OCI-LY3 (cell line): ENCODE data around the gene ATP2B3.

Experiments used
- H2AFZ ChIP-seq: fragments of 200-600, 300-600 bp; shearing (Covaris generic); 2 replicates; pipeline ENCODE4 v1.6.0; 2014; ENCODE audit warnings: antibody characterized with exemption, low read depth, low read length
- H3K27ac ChIP-seq: fragments of 200-600, 300-600 bp; sonication (generic); 2 replicates; pipeline ENCODE4 v1.5.1; 2014; ENCODE audit warnings: mild to moderate bottlenecking, low read length, moderate library complexity, mixed read lengths
- H3K27me3 ChIP-seq: fragments of 200-600, 300-600 bp; sonication (generic); 2 replicates; pipeline ENCODE4 v1.6.1; 2014; ENCODE audit warnings: low read depth, low read length, mixed read lengths
- H3K36me3 ChIP-seq: fragments of 200-600, 300-600 bp; sonication (generic); replicated peaks from 2 replicates; pipeline ENCODE3; 2014; ENCODE audit warnings: low read depth, low read length, mixed read lengths
- H3K4me1 ChIP-seq: fragments of 300-600, 200-600 bp; sonication (generic); 2 replicates; pipeline ENCODE4 v1.6.1; 2014; ENCODE audit warnings: low read length, mixed read lengths
- H3K4me2 ChIP-seq: fragments of 200-600, 300-600 bp; sonication (generic); 2 replicates; pipeline ENCODE4 v1.6.1; 2014; ENCODE audit warnings: low read length, mixed read lengths
- H3K4me3 ChIP-seq: fragments of 300-600, 200-600 bp; sonication (generic); 2 replicates; pipeline ENCODE4 v1.5.1; 2014; ENCODE audit warnings: antibody characterized with exemption, mild to moderate bottlenecking, low read length, moderate library complexity
- H3K79me2 ChIP-seq: fragments of 300-600, 200-600 bp; shearing (Covaris generic); 2 replicates; pipeline ENCODE4 v1.6.1; 2014; ENCODE audit warnings: mild to moderate bottlenecking, low read length, mixed read lengths
- H3K9ac ChIP-seq: fragments of 300-600, 200-600 bp; shearing (Covaris generic); 2 replicates; pipeline ENCODE4 v1.6.0; 2014; ENCODE audit warnings: mild to moderate bottlenecking, low read length, moderate library complexity
- H3K9me3 ChIP-seq: fragments of 200-600, 300-600 bp; shearing (Covaris generic); 2 replicates; pipeline ENCODE4 v1.6.1; 2014; ENCODE audit warnings: low read length, mixed read lengths; ENCODE audit not compliant: insufficient read depth
- H4K20me1 ChIP-seq: fragments of 200-600, 300-600 bp; sonication (generic); 2 replicates; pipeline ENCODE4 v1.6.1; 2016; ENCODE audit warnings: low read length, mixed read lengths; ENCODE audit not compliant: insufficient read depth
- CTCF ChIP-seq: fragments of 200-600, 300-600 bp; sonication (generic); IDR thresholded peaks from 2 replicates; pipeline ENCODE4 v1.5.1; 2014; ENCODE audit warnings: antibody characterized with exemption, low read length, low read depth
- EZH2phosphoT487 ChIP-seq: fragments of 200-600 bp; shearing (Covaris generic); IDR thresholded peaks from 2 replicates; pipeline ENCODE4 v1.6.1; 2018; ENCODE audit warnings: antibody characterized with exemption, mixed run types, low read depth

Gene ATP2B3

GRCh38 chrX:153521034-153521433 is 3.6 kb downstream of the ATP2B3 start:
- Histone ChIP-seq H3K36me3 (no peaks in the 10 kb centered on the region), H3K27ac (no peak overlapping the region), H3K4me3 (no peak overlapping the region), H3K79me2 (no peaks in the 10 kb centered on the region), H3K9me3 (no peaks in the 10 kb centered on the region), H4K20me1 (no peaks in the 10 kb centered on the region), H3K4me2 (no peak overlapping the region), H3K4me1 (no peaks in the 10 kb centered on the region), H3K9ac (no peak overlapping the region), H2AFZ (no peak overlapping the region), H3K27me3 (no peaks in the 10 kb centered on the region)
- no peak for TF ChIP-seq CTCF
- TF ChIP-seq EZH2phosphoT487 = no peak

DNA sequence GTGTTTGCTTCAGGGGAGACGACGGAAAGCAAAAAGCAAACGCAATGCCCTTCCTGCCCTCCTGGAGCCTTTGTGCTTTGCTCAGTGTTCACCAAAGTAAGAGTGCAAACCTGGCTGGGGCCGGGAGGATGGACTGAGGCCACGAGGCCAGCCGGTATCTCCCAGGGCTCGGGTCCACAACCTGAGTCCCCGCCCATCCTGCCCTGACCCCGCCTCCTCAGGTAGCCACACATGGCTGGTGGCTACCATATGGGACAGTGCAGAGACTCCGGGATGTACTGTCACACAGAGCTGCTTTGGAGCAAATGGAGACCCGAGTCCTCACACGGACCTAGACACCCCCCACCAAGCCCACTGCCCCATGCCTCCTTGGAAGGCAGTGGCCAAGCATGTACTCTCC is 4.8 kb downstream of the ATP2B3 start:
- H3K36me3 ChIP-seq = no peaks in the 10 kb centered on the region
- H3K4me2 ChIP-seq = no peak overlapping the region
- H3K4me3 ChIP-seq = no peak overlapping the region
- H3K27ac ChIP-seq = no peak overlapping the region
- H3K9me3 ChIP-seq = no peaks in the 10 kb centered on the region
- no peaks in the 10 kb centered on the region for H3K79me2 ChIP-seq
- H3K27me3 ChIP-seq = no peaks in the 10 kb centered on the region
- no peak overlapping the region for H3K9ac ChIP-seq
- no peaks in the 10 kb centered on the region for H3K4me1 ChIP-seq
- no peak overlapping the region for H2AFZ ChIP-seq
- no peaks in the 10 kb centered on the region for H4K20me1 ChIP-seq
- TF ChIP-seq EZH2phosphoT487 = no peak
- no peak for TF ChIP-seq CTCF

GRCh38 chrX:153523269-153523668 is 5.8 kb downstream of the ATP2B3 start:
- no peak overlapping the region for H3K4me2 ChIP-seq
- no peak overlapping the region for H3K4me3 ChIP-seq
- H2AFZ ChIP-seq = no peak overlapping the region

GRCh38 chrX:153524234-153524633 is 6.8 kb downstream of the ATP2B3 start:
- Histone ChIP-seq H4K20me1 (no peaks in the 10 kb centered on the region), H3K4me3 (no peak overlapping the region), H3K9ac (no peak overlapping the region), H2AFZ (no peak overlapping the region), H3K4me1 (no peaks in the 10 kb centered on the region), H3K79me2 (no peaks in the 10 kb centered on the region), H3K9me3 (no peaks in the 10 kb centered on the region), H3K27me3 (no peaks in the 10 kb centered on the region), H3K4me2 (no peak overlapping the region), H3K36me3 (no peaks in the 10 kb centered on the region), H3K27ac (no peak overlapping the region)
- TF ChIP-seq CTCF (no peak), EZH2phosphoT487 (no peak)

More at GRCh38 chrX:153523269-153523668, 5.8 kb downstream of the ATP2B3 start:
- no peaks in the 10 kb centered on the region for H3K9me3 ChIP-seq
- no peaks in the 10 kb centered on the region for H3K36me3 ChIP-seq
- no peaks in the 10 kb centered on the region for H3K4me1 ChIP-seq
- no peaks in the 10 kb centered on the region for H3K79me2 ChIP-seq
- H3K27ac ChIP-seq = no peak overlapping the region
- H4K20me1 ChIP-seq = no peaks in the 10 kb centered on the region
- H3K9ac ChIP-seq = no peak overlapping the region
- no peaks in the 10 kb centered on the region for H3K27me3 ChIP-seq
- TF ChIP-seq EZH2phosphoT487 = no peak
- TF ChIP-seq CTCF = no peak
